B cell (primary cell): ENCODE results near the gene METTL9. TPM values are rescaled to one million over a fixed set of nuclear protein-coding genes. Genes with fewer than 3 reads are reported as not detected.

Experiments used
- ATAC-seq: fragments of 200-7000 bp; cut with Tn5 transposase; one replicate; pipeline ENCODE4 v1.10.0; 2021; ENCODE audit warnings: low read depth, mild to moderate bottlenecking, moderate number of reproducible peaks, moderate library complexity
- CTCF ChIA-PET: fragments of 350-600 bp; sonication (Branson Sonifier 250); formaldehyde crosslinking; loops from one replicate; lab custom pipeline; 2021; ENCODE audit warnings: antibody characterized with exemption, inconsistent platforms; lab: Charles Lee
- POLR2A ChIA-PET: fragments of 350-600 bp; sonication (Branson Sonifier 250); formaldehyde crosslinking; loops from one replicate; lab custom pipeline; 2021; ENCODE audit warnings: antibody characterized with exemption; lab: Charles Lee
- DNase-seq: peaks from one replicate; pipeline ENCODE4 v3.0.0; 2013
- H2AFZ ChIP-seq: 2 replicates; pipeline ENCODE4 v1.6.1; 2012; ENCODE audit warnings: mild to moderate bottlenecking, low read depth, low read length; ENCODE audit not compliant: insufficient read depth, poor library complexity, severe bottlenecking
- H3K27ac ChIP-seq, 2 donors: 1 replicate in 1 of 2; 2 replicates in 1 of 2; pipeline ENCODE4 v1.5.1; 2012 to 2013; ENCODE audit warnings: low read length in 2 of 2, mild to moderate bottlenecking in 2 of 2, moderate library complexity in 1 of 2
- H3K27me3 ChIP-seq, 4 experiments: fragments of 200-600 bp in 1 of 4; sonication (generic) in 1 of 4; replicated peaks in 1 of 4; 1 replicate in 2 of 4; 2 replicates in 2 of 4; pipeline versions ENCODE4 v1.6.1 to v1.7.0; 2013 to 2016; ENCODE audit warnings: low read length in 3 of 4, mild to moderate bottlenecking in 2 of 4, mixed read lengths in 1 of 4, moderate library complexity in 1 of 4; ENCODE audit not compliant: insufficient read depth in 4 of 4, control insufficient read depth in 3 of 4; ENCODE audit errors: control extremely low read depth in 1 of 4
- H3K36me3 ChIP-seq, 2 experiments: replicated peaks in 1 of 2; 1 replicate in 1 of 2; 2 replicates in 1 of 2; pipeline versions ENCODE4 v1.6.1 to v1.7.1; 2013; ENCODE audit warnings: low read length in 1 of 2; ENCODE audit not compliant: insufficient read depth in 2 of 2, control insufficient read depth in 1 of 2; ENCODE audit errors: control extremely low read depth in 1 of 2, extremely low read depth in 1 of 2
- H3K4me1 ChIP-seq, 2 donors: fragments of 200-600 bp in 1 of 2; sonication (generic) in 1 of 2; 1 replicate in 1 of 2; 2 replicates in 1 of 2; pipeline versions ENCODE4 v1.5.1 to v1.6.1; 2013 to 2017; ENCODE audit warnings: low read length in 2 of 2; ENCODE audit not compliant: control insufficient read depth in 2 of 2, insufficient read depth in 2 of 2
- H3K4me2 ChIP-seq: replicated peaks from 2 replicates; pipeline ENCODE3; 2012; ENCODE audit warnings: mild to moderate bottlenecking, low read depth, low read length; ENCODE audit not compliant: poor library complexity, severe bottlenecking
- H3K4me3 ChIP-seq, 5 experiments: fragments of 200-600 bp in 1 of 5; sonication (generic) in 1 of 5; 1 replicate in 3 of 5; 2 replicates in 2 of 5; pipeline versions ENCODE4 v1.5.1 to v1.7.0; 2011 to 2016; ENCODE audit warnings: low read length in 4 of 5, mild to moderate bottlenecking in 4 of 5, low read depth in 2 of 5, control low read depth in 1 of 5, moderate library complexity in 1 of 5; ENCODE audit not compliant: insufficient read depth in 1 of 5; ENCODE audit errors: control extremely low read depth in 1 of 5, extremely low read depth in 1 of 5
- H3K79me2 ChIP-seq: fragments of 200-600 bp; sonication (generic); one replicate; pipeline ENCODE4 v1.6.0; 2016; ENCODE audit warnings: low read length; ENCODE audit not compliant: control insufficient read depth, insufficient read depth
- H3K9ac ChIP-seq: fragments of 200-600 bp; sonication (generic); 2 replicates; pipeline ENCODE4 v1.6.1; 2017; ENCODE audit warnings: mild to moderate bottlenecking, low read length, moderate library complexity
- H3K9me3 ChIP-seq, 3 donors: one replicate each; pipeline versions ENCODE4 v1.6.1 to v1.7.1; 2013; ENCODE audit warnings: low read length in 2 of 3; ENCODE audit not compliant: control insufficient read depth in 2 of 3, insufficient read depth in 1 of 3; ENCODE audit errors: control extremely low read depth in 1 of 3
- H4K20me1 ChIP-seq: 2 replicates; pipeline ENCODE4 v1.6.0; 2012; ENCODE audit warnings: mild to moderate bottlenecking, low read length; ENCODE audit not compliant: insufficient read depth, control insufficient read depth, poor library complexity, severe bottlenecking
- H3K27ac Mint-ChIP-seq: one replicate; pipeline ENCODE4 v1.8.0; 2021; ENCODE audit warnings: mixed read lengths
- H3K27me3 Mint-ChIP-seq: one replicate; pipeline ENCODE4 v1.8.0; 2021; ENCODE audit warnings: mixed read lengths
- H3K4me1 Mint-ChIP-seq: one replicate; pipeline ENCODE4 v1.8.0; 2021; ENCODE audit warnings: mixed read lengths
- H3K4me3 Mint-ChIP-seq: one replicate; pipeline ENCODE4 v1.8.0; 2021; ENCODE audit warnings: mixed read lengths
- H3K9me3 Mint-ChIP-seq: one replicate; pipeline ENCODE4 v1.8.0; 2022; ENCODE audit warnings: mixed read lengths; ENCODE audit not compliant: insufficient read depth
- CTCF ChIP-seq: fragments of 200-600 bp; IDR thresholded peaks from one replicate; pipeline ENCODE4 v1.8.0; 2022; ENCODE audit warnings: antibody characterized with exemption, mild to moderate bottlenecking
- EZH2 ChIP-seq: IDR thresholded peaks from 2 replicates; pipeline ENCODE4 v1.6.1; 2012; ENCODE audit warnings: borderline replicate concordance, low read depth, mild to moderate bottlenecking, moderate library complexity, low read length; ENCODE audit not compliant: insufficient read depth, poor library complexity, severe bottlenecking
- WGBS: methylation state at CpG from one replicate; pipeline ENCODE4 v1.1.5; 2013; ENCODE audit warnings: missing lambda C conversion rate; ENCODE audit not compliant: insufficient coverage; 5-methylcytosine and 5-hydroxymethylcytosine counted together
- intact Hi-C: fragments of 100-400 bp; cut with micrococcal nuclease; formaldehyde crosslinking; loops from one replicate; pipeline ENCODE4 v1.10.0; 2022
- polyA plus RNA-seq: library from polyadenylated mRNA; depleted of rRNA; stranded (reverse); fragments of >200 nt; gene quantifications from 2 replicates; pipeline ENCODE4 v1.2.3, GENCODE V29; 2012
- total RNA-seq, 2 donors: library from RNA; stranded (reverse); fragments of 120-200 nt in 1 of 2; gene quantifications; 1 replicate in 1 of 2; 2 replicates in 1 of 2; pipeline versions ENCODE4 v1.2.3 to v1.2.4, GENCODE V29; 2013 to 2022

METTL9 gene
- total and polyA plus RNA-seq, 2 donors (not counting 1 experiment from before 2014, with no cell fraction given) = 34.0 to 57.7 TPM

GRCh38 chr16:21656795-21657768 is 57.7 kb downstream of the METTL9 start:
- H3K27ac Mint-ChIP-seq = peak overlapping the region; percentile 88
- DNase-seq (peak; percentile 81), ATAC-seq (peak; percentile 82)
- Histone ChIP-seq H3K27me3 (no peaks in the 10 kb centered on the region), H3K4me1 (peaks cover 74 to 77% of the 10 kb centered on the region in 2 donors), H3K9me3 (peaks cover 0 to 6% (median 0%) of the 10 kb centered on the region in 3 donors), H3K36me3 (peaks cover 0 to 5% of the 10 kb centered on the region in 2 experiments), H2AFZ (peak overlapping the region; percentile 53), H3K79me2 (peaks cover 15% of the 10 kb centered on the region), H3K4me2 (peak overlapping the region; percentile 72), H3K4me3 (peak overlapping the region in 3 of 5 experiments; percentile 0 to 47 (median 44)), H4K20me1 (no peaks in the 10 kb centered on the region), H3K27ac (peak overlapping the region; percentile 51 to 78), H3K9ac (peak overlapping the region; percentile 47)
- TF ChIP-seq CTCF = peak; percentile 92
- no peak for TF ChIP-seq EZH2
- no peaks in the 10 kb centered on the region for H3K27me3 Mint-ChIP-seq
- intact Hi-C loops = loop anchor here (1.0 to 5.0 kb wide), 5 partner anchors 12 to 640 kb away; partner anchors contain the start of genes METTL9 and POLR3E
- POLR2A ChIA-PET = interaction anchor here (1.1 kb wide), 1 partner anchor 12 kb away, joined by 4 read pairs; no protein-coding TSS in a partner anchor
- H3K9me3 Mint-ChIP-seq = no peaks in the 10 kb centered on the region
- no CpG with 5 or more reads among the region's 4 CpGs for WGBS
- CTCF ChIA-PET = interaction anchor here (0.6 to 7.8 kb wide), 31 partner anchors 9 to 1778 kb away, joined by 3 to 159 read pairs (median 4); partner anchors contain the start of gene METTL9
- peaks cover 82% of the 10 kb centered on the region for H3K4me1 Mint-ChIP-seq
- H3K4me3 Mint-ChIP-seq = peak overlapping the region; percentile 79
